H1 (cell line): ENCODE measurements around the gene TMEM139. TPM values are rescaled to one million over a fixed set of nuclear protein-coding genes. Genes with fewer than 3 reads are reported as not detected.

ENCODE experiments used
- CTCF ChIA-PET: fragments of 300-600 bp; sonication (Branson Sonifier 250); formaldehyde crosslinking; loops from one replicate; lab custom pipeline; 2021; ENCODE audit not compliant: partially characterized antibody; lab: Charles Lee
- POLR2A ChIA-PET: fragments of 300-600 bp; sonication (Branson Sonifier 250); formaldehyde crosslinking; loops from one replicate; lab custom pipeline; 2021; ENCODE audit warnings: inconsistent platforms; ENCODE audit not compliant: partially characterized antibody; lab: Charles Lee
- DNase-seq, 2 experiments: peaks; one replicate each; pipeline versions ENCODE4 v3.0.0 to v3.0.0-alpha.2; 2010 to 2022; ENCODE audit warnings: low spot score in 2 of 2, low read depth in 1 of 2, mixed read lengths in 1 of 2
- FAIRE-seq: peaks from 2 replicates; lab custom pipeline; 2011; peaks lifted over from hg19 to GRCh38; lab: Jason Lieb, UNC
- H2AFZ ChIP-seq: 2 replicates; pipeline ENCODE4 v1.8.1; 2012; ENCODE audit warnings: low read length, inconsistent platforms
- H2AK5ac ChIP-seq: 2 replicates; pipeline ENCODE4 v1.6.1; 2013; ENCODE audit warnings: low read depth, low read length
- H2BK120ac ChIP-seq: replicated peaks from 2 replicates; pipeline ENCODE3; 2013; ENCODE audit warnings: low read depth, low read length, inconsistent platforms
- H2BK12ac ChIP-seq: 2 replicates; pipeline ENCODE4 v1.6.1; 2013; ENCODE audit warnings: low read depth, low read length
- H2BK15ac ChIP-seq: 2 replicates; pipeline ENCODE4 v1.6.1; 2013; ENCODE audit warnings: low read length
- H2BK20ac ChIP-seq: 2 replicates; pipeline ENCODE4 v1.6.1; 2013; ENCODE audit warnings: low read length
- H2BK5ac ChIP-seq: 2 replicates; pipeline ENCODE4 v1.6.1; 2013; ENCODE audit warnings: low read depth, low read length
- H3K14ac ChIP-seq: 2 replicates; pipeline ENCODE4 v1.6.1; 2013; ENCODE audit warnings: inconsistent platforms; ENCODE audit not compliant: insufficient read length
- H3K18ac ChIP-seq: 2 replicates; pipeline ENCODE4 v1.6.1; 2013; ENCODE audit warnings: low read length; ENCODE audit errors: extremely low read depth
- H3K23ac ChIP-seq: 2 replicates; pipeline ENCODE4 v1.6.1; 2013; ENCODE audit warnings: inconsistent platforms; ENCODE audit not compliant: insufficient read length
- H3K23me2 ChIP-seq: 2 replicates; pipeline ENCODE4 v1.6.1; 2013; ENCODE audit warnings: low read depth, low read length
- H3K27ac ChIP-seq: 2 replicates; pipeline ENCODE4 v1.6.1; 2011; ENCODE audit warnings: low read depth, low read length, inconsistent platforms
- H3K27me3 ChIP-seq, 4 experiments: replicated peaks in 1 of 4; 1 replicate in 1 of 4; 2 replicates in 3 of 4; pipeline versions ENCODE4 v1.6.1 to v1.8.1; 2011 to 2013; ENCODE audit warnings: low read length in 3 of 4, mild to moderate bottlenecking in 3 of 4, inconsistent platforms in 2 of 4, mixed read lengths in 2 of 4, moderate library complexity in 1 of 4; ENCODE audit not compliant: control insufficient read depth in 3 of 4, insufficient read depth in 3 of 4; ENCODE audit errors: extremely low read depth in 1 of 4
- H3K36me3 ChIP-seq, 4 experiments: 2 replicates each; pipeline versions ENCODE4 v1.6.1 to v1.8.1; 2011 to 2013; ENCODE audit warnings: mild to moderate bottlenecking in 4 of 4, low read length in 3 of 4, moderate library complexity in 2 of 4, control low read depth in 1 of 4, inconsistent platforms in 1 of 4; ENCODE audit not compliant: insufficient read depth in 4 of 4, control insufficient read depth in 2 of 4
- H3K4ac ChIP-seq: replicated peaks from 2 replicates; pipeline ENCODE3; 2013; ENCODE audit warnings: low read length, low read depth, mixed read lengths, inconsistent platforms; ENCODE audit not compliant: insufficient read length
- H3K4me1 ChIP-seq, 4 experiments: replicated peaks in 1 of 4; 1 replicate in 1 of 4; 2 replicates in 3 of 4; pipeline versions ENCODE4 v1.6.1 to v1.8.1; 2011 to 2013; ENCODE audit warnings: low read length in 3 of 4, inconsistent platforms in 2 of 4, mixed read lengths in 1 of 4; ENCODE audit not compliant: insufficient read depth in 4 of 4, control insufficient read depth in 3 of 4
- H3K4me2 ChIP-seq, 2 experiments: 2 replicates each; pipeline versions ENCODE4 v1.6.1 to v1.8.1; 2011 to 2013; ENCODE audit warnings: low read depth in 2 of 2, low read length in 2 of 2, control low read depth in 1 of 2, inconsistent platforms in 1 of 2, mild to moderate bottlenecking in 1 of 2; ENCODE audit not compliant: insufficient read depth in 1 of 2
- H3K4me3 ChIP-seq, 4 experiments: fragments of 200-600, 300-600 bp in 1 of 4; sonication (generic), shearing (Covaris generic), sonication (Bioruptor Twin) in 1 of 4; 2 replicates each; pipeline versions ENCODE4 v1.5.1 to v1.8.1; 2011 to 2016; ENCODE audit warnings: low read length in 4 of 4, low read depth in 3 of 4, control low read depth in 2 of 4, inconsistent platforms in 2 of 4, mild to moderate bottlenecking in 2 of 4, mixed read lengths in 1 of 4, moderate library complexity in 1 of 4; ENCODE audit not compliant: insufficient read depth in 2 of 4; ENCODE audit errors: extremely low read depth in 1 of 4
- H3K56ac ChIP-seq: replicated peaks from 2 replicates; pipeline ENCODE3; 2013; ENCODE audit warnings: low read depth, mild to moderate bottlenecking, mixed read lengths, low read length, inconsistent platforms; ENCODE audit not compliant: insufficient read length
- H3K79me1 ChIP-seq: 2 replicates; pipeline ENCODE4 v1.6.1; 2013; ENCODE audit warnings: low read depth, low read length, control low read depth
- H3K79me2 ChIP-seq, 2 experiments: 2 replicates each; pipeline versions ENCODE4 v1.6.1 to v1.8.1; 2012 to 2013; ENCODE audit warnings: low read length in 2 of 2, mild to moderate bottlenecking in 2 of 2, inconsistent platforms in 1 of 2; ENCODE audit not compliant: insufficient read depth in 2 of 2, control insufficient read depth in 1 of 2
- H3K9ac ChIP-seq, 4 experiments: replicated peaks in 1 of 4; 1 replicate in 1 of 4; 2 replicates in 3 of 4; pipeline versions ENCODE4 v1.6.1 to v1.8.1; 2011 to 2013; ENCODE audit warnings: low read depth in 3 of 4, low read length in 3 of 4, control low read depth in 2 of 4, mild to moderate bottlenecking in 2 of 4, moderate library complexity in 2 of 4, inconsistent platforms in 1 of 4; ENCODE audit errors: extremely low read depth in 1 of 4
- H3K9me3 ChIP-seq, 2 experiments: 2 replicates each; pipeline versions ENCODE4 v1.6.1 to v1.8.1; 2012 to 2013; ENCODE audit warnings: mild to moderate bottlenecking in 2 of 2, moderate library complexity in 2 of 2, control low read depth in 1 of 2, inconsistent platforms in 1 of 2, low read depth in 1 of 2, low read length in 1 of 2, mixed read lengths in 1 of 2; ENCODE audit not compliant: insufficient read depth in 2 of 2
- H4K20me1 ChIP-seq, 2 experiments: replicated peaks in 1 of 2; 2 replicates each; pipeline versions ENCODE3 to v1.8.1; 2011 to 2013; ENCODE audit warnings: inconsistent platforms in 2 of 2, low read length in 2 of 2, mild to moderate bottlenecking in 1 of 2; ENCODE audit not compliant: insufficient read depth in 2 of 2, control insufficient read depth in 1 of 2
- H4K5ac ChIP-seq: 2 replicates; pipeline ENCODE4 v1.6.1; 2013; ENCODE audit warnings: low read length, low read depth, mixed read lengths, inconsistent platforms; ENCODE audit not compliant: insufficient read length
- H4K8ac ChIP-seq: 2 replicates; pipeline ENCODE4 v1.8.0; 2013; ENCODE audit warnings: mild to moderate bottlenecking, moderate library complexity, low read length, inconsistent platforms; ENCODE audit not compliant: insufficient read depth; ENCODE audit errors: extremely low read depth
- H4K91ac ChIP-seq: replicated peaks from 2 replicates; pipeline ENCODE3; 2013; ENCODE audit warnings: low read length, mixed read lengths, inconsistent platforms; ENCODE audit not compliant: insufficient read length
- BCL11A ChIP-seq, 2 experiments: IDR thresholded peaks; one replicate each; pipeline ENCODE4 v1.6.1; 2011; ENCODE audit warnings: low read depth in 2 of 2, low read length in 2 of 2, mild to moderate bottlenecking in 2 of 2
- CTBP2 ChIP-seq: IDR thresholded peaks from 2 replicates; pipeline ENCODE4 v1.7.0; 2011; ENCODE audit warnings: borderline replicate concordance, mild to moderate bottlenecking, moderate library complexity, mixed read lengths, low read length; ENCODE audit not compliant: insufficient read depth, insufficient read length
- CTCF ChIP-seq, 3 experiments: IDR thresholded peaks; 1 replicate in 2 of 3; 2 replicates in 1 of 3; pipeline versions ENCODE4 v1.5.1 to v1.6.1; 2011; ENCODE audit warnings: low read length in 3 of 3, mild to moderate bottlenecking in 3 of 3, inconsistent platforms in 2 of 3, low read depth in 1 of 3, moderate library complexity in 1 of 3; ENCODE audit not compliant: insufficient read depth in 1 of 3; ENCODE audit errors: control extremely low read depth in 1 of 3
- GABPA ChIP-seq: IDR thresholded peaks from 2 replicates; pipeline ENCODE4 v1.6.1; 2011; ENCODE audit warnings: mild to moderate bottlenecking, low read length, moderate library complexity, borderline replicate concordance; ENCODE audit not compliant: insufficient read depth
- POLR2AphosphoS5 ChIP-seq: IDR thresholded peaks from 2 replicates; pipeline ENCODE4 v1.6.1; 2011; ENCODE audit warnings: low read depth, low read length
- RAD21 ChIP-seq, 2 experiments: IDR thresholded peaks in 1 of 2; conservative IDR thresholded peaks in 1 of 2; 2 replicates each; pipeline ENCODE4 v1.6.1; 2011; ENCODE audit warnings: low read depth in 2 of 2, low read length in 2 of 2, improper control_type of control experiment in 1 of 2, inconsistent platforms in 1 of 2, mild to moderate bottlenecking in 1 of 2, moderate library complexity in 1 of 2
- WGBS, 2 experiments: shearing (Covaris generic) in 1 of 2; methylation state at CpG; one replicate each; pipeline versions ENCODE4 v1.1.6 to v1.1.7; 2013 to 2015; ENCODE audit warnings: low lambda C conversion rate in 2 of 2, mixed read lengths in 2 of 2, inconsistent platforms in 1 of 2, low coverage in 1 of 2, missing lambda C conversion rate in 1 of 2; ENCODE audit not compliant: insufficient replicate concordance in 2 of 2, insufficient coverage in 1 of 2, insufficient read length in 1 of 2; ENCODE audit errors: extremely low coverage in 1 of 2, missing lambda C conversion rate in 1 of 2; 5-methylcytosine and 5-hydroxymethylcytosine counted together
- polyA plus RNA-seq, 7 experiments: library from polyadenylated mRNA; depleted of rRNA in 3 of 7; stranded (reverse) in 5 of 7; unstranded in 2 of 7; fragments of >200 nt in 5 of 7; fragments of 200-250 nt in 2 of 7; gene quantifications; 1 replicate in 5 of 7; 2 replicates in 1 of 7; 4 replicates in 1 of 7; pipeline versions ENCODE4 v1.2.1 to v1.2.3, GENCODE V29; 2011 to 2013; ENCODE audit warnings: missing spikeins in 2 of 7, mixed read lengths in 2 of 7
- total RNA-seq: library from RNA; stranded (reverse); fragmentation: NEBNext Ultra II Directional; extraction: Animal tissue kit (Norgen Biotek cat#: 25700); gene quantifications from 2 replicates; pipeline ENCODE4 v1.2.1, GENCODE V29; 2021

TMEM139 gene
- total and polyA plus RNA-seq, 2 of the 8 experiments (the other 6 are each of a cell fraction or from before 2014, with no cell fraction given) = 3.2 to 6.7 TPM

GRCh38 chr7:143329471-143330170 lies 44.9 kb downstream of the TMEM139 start:
- no peak overlapping the region for H2BK120ac ChIP-seq
- H3K27me3 ChIP-seq = no peaks in the 10 kb centered on the region
- no peaks in the 10 kb centered on the region for H3K79me2 ChIP-seq
- 84% methylated on average over 10 of the region's 10 CpGs; no CpG with 5 or more reads in 1 of the 2 experiments for WGBS, 2 experiments
- no peaks in the 10 kb centered on the region for H3K9me3 ChIP-seq
- H3K9ac ChIP-seq = no peak overlapping the region
- no peak overlapping the region for H2BK5ac ChIP-seq
- no peak overlapping the region for H3K4me2 ChIP-seq
- POLR2A ChIA-PET = interaction anchor here (1.5 to 1.6 kb wide), 2 partner anchors 8 to 20 kb away, joined by 5 to 6 read pairs; no protein-coding TSS in a partner anchor
- H3K79me1 ChIP-seq = no peaks in the 10 kb centered on the region
- H3K56ac ChIP-seq = no peak overlapping the region
- no peak overlapping the region for H4K8ac ChIP-seq
- H4K91ac ChIP-seq = no peak overlapping the region
- H2BK12ac ChIP-seq = no peak overlapping the region
- H4K20me1 ChIP-seq = no peaks in the 10 kb centered on the region
- no peak overlapping the region for H3K4ac ChIP-seq
- H3K23me2 ChIP-seq = no peaks in the 10 kb centered on the region
- H2AFZ ChIP-seq = no peak overlapping the region
- no peak overlapping the region for H3K18ac ChIP-seq
- H3K36me3 ChIP-seq = no peaks in the 10 kb centered on the region
- CTCF ChIA-PET = interaction anchor here (1.0 to 4.2 kb wide), 9 partner anchors 8 to 86 kb away, joined by 3 to 32 read pairs (median 6); partner anchors contain the start of gene EPHA1
- no peak overlapping the region for H3K27ac ChIP-seq
- no peak overlapping the region for H3K4me3 ChIP-seq
- H4K5ac ChIP-seq = no peak overlapping the region
- H2BK15ac ChIP-seq = no peak overlapping the region
- H2BK20ac ChIP-seq = no peak overlapping the region
- H2AK5ac ChIP-seq = no peak overlapping the region
- DNase-seq (no peak), FAIRE-seq (no peak)
- no peaks in the 10 kb centered on the region for H3K4me1 ChIP-seq
- TF ChIP-seq GABPA (no peak), BCL11A (IDR thresholded peaks at IDR 0.05; ENCODE audit: low read depth in 2 of 2, low read length in 2 of 2) (no peak), RAD21 (IDR thresholded peaks at IDR 0.05 in 1 of 2, conservative IDR thresholded peaks at IDR 0.05 in 1 of 2; ENCODE audit: low read depth in 2 of 2, low read length in 2 of 2) (peak; percentile 43 to 44; a peak in 3 of 4 replicates), CTCF (IDR thresholded peaks at IDR 0.05; ENCODE audit: control extremely low read depth in 1 of 3, insufficient read depth in 1 of 3, low read depth in 1 of 3, low read length in 3 of 3) (peak; percentile 19 to 55 (median 29); a peak in 3 of 4 replicates), CTBP2 (no peak), POLR2AphosphoS5 (no peak)
- TF ChIP-seq, all 59 proteins: peak for 2
- Histone ChIP-seq H3K23ac (no peak overlapping the region), H3K14ac (no peak overlapping the region)
